Measurements from ENCODE around the gene IL31.

The IL31 gene

DNA sequence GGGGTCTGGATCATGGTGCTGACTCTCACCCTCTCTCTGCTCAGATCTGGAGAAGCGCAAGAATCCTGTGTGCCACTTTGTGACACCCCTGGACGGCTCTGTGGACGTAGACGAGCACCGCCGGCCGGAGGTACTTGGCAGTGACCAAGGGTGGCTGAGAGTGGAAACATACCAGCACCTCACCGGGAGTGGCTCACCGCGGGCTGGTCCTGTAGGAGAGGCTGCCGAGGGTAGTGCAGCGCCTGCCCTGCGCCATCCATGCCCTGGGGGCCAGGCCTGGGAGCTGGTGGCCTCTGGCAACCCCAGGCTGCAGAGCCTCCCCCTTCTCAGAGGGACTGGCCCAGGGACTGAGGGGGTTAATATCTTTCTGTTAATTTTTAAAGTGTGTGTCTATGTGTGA lies 46.2 kb downstream of the IL31 start:
- Histone ChIP-seq H3K9me3 (ENCODE audit: insufficient read depth, low read length) (no peaks in the 10 kb centered on the region), H3K79me2 (ENCODE audit: low read length) (peaks cover 23% of the 10 kb centered on the region; the same call in 1 of the 2 replicates), H3K9ac (ENCODE audit: low read length) (no peak overlapping the region), H3K4me3 (ENCODE audit: low read length) (no peak overlapping the region), H3K27me3 (ENCODE audit: low read depth, low read length) (no peaks in the 10 kb centered on the region), H4K20me1 (ENCODE audit: insufficient read depth, low read length) (peaks cover 13% of the 10 kb centered on the region), H3K36me3 (replicated peaks; ENCODE audit: low read depth, low read length) (peaks cover 5% of the 10 kb centered on the region), H3K4me2 (ENCODE audit: low read length) (no peak overlapping the region), H3K27ac (ENCODE audit: low read length) (no peak overlapping the region), H2AFZ (ENCODE audit: low read depth, low read length) (no peak overlapping the region), H3K4me1 (ENCODE audit: low read length) (peaks cover 6% of the 10 kb centered on the region; the same call in 1 of the 2 replicates)
- TF ChIP-seq CTCF (IDR thresholded peaks at IDR 0.05; ENCODE audit: low read depth, low read length) (no peak), EZH2phosphoT487 (IDR thresholded peaks at IDR 0.05; ENCODE audit: low read depth) (no peak)

DNA sequence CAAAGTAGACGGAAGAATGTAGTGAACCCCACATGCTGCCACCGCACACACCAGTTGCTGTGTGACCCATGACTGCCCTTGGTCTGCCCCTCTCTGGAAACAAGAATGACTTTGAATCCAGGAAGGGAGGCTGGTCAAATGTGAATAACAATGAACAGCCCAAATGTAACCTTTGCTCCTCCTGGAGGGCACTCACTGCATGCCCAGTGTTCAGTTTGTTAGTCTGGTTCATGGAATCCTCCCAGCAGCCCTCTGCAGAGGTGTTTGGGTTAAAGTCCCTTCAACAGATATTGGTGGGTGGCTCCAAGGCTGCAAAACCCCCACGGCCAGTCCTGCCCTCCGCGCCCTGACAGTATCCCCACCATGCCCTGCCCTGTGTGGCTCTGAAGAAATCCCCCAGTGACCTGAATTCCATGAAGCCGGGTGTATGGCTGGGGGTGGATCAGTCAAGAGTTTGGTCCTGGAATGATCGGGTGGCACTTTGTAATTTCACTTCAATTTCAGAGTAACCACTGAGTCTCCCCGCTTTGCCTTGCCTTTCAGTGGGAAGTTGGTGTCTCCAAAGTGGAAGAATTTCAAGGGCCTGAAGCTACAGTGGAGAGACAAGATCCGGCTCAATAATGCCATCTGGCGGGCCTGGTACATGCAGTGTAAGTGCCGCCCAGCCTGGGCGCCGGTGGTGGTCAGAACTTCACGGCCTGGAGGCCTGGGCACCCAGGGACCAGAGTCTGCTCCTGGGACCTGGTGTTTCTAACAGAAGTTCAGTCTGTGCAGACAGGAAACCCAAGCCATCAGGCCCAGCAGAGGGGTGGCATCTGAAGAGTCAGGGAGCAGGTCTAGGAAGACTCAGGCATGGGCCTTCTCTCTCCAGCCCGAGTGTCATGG lies 47.1 kb downstream of the IL31 start:
- H3K4me1 ChIP-seq (ENCODE audit: low read length) = peaks cover 6% of the 10 kb centered on the region; the same call in 1 of the 2 replicates
- H2AFZ ChIP-seq (ENCODE audit: low read depth, low read length) = no peak overlapping the region
- no peak overlapping the region for H3K4me2 ChIP-seq (ENCODE audit: low read length)
- H4K20me1 ChIP-seq (ENCODE audit: insufficient read depth, low read length) = peaks cover 16% of the 10 kb centered on the region
- H3K9ac ChIP-seq (ENCODE audit: low read length) = no peak overlapping the region
- H3K9me3 ChIP-seq (ENCODE audit: insufficient read depth, low read length) = no peaks in the 10 kb centered on the region
- TF ChIP-seq EZH2phosphoT487 (IDR thresholded peaks at IDR 0.05; ENCODE audit: low read depth) = no peak
- TF ChIP-seq CTCF (IDR thresholded peaks at IDR 0.05; ENCODE audit: low read depth, low read length) = no peak
- no peaks in the 10 kb centered on the region for H3K36me3 ChIP-seq (replicated peaks; ENCODE audit: low read depth, low read length)
- no peaks in the 10 kb centered on the region for H3K27me3 ChIP-seq (ENCODE audit: low read depth, low read length)
- no peak overlapping the region for H3K27ac ChIP-seq (ENCODE audit: low read length)
- H3K4me3 ChIP-seq (ENCODE audit: low read length) = no peak overlapping the region
- peaks cover 24% of the 10 kb centered on the region; the same call in 1 of the 2 replicates for H3K79me2 ChIP-seq (ENCODE audit: low read length)

GRCh38 chr12:122126342-122126635 lies 47.7 kb downstream of the IL31 start:
- Histone ChIP-seq H3K27me3 (ENCODE audit: low read depth, low read length) (no peaks in the 10 kb centered on the region), H4K20me1 (ENCODE audit: insufficient read depth, low read length) (peaks cover 19% of the 10 kb centered on the region), H3K9me3 (ENCODE audit: insufficient read depth, low read length) (no peaks in the 10 kb centered on the region), H2AFZ (ENCODE audit: low read depth, low read length) (no peak overlapping the region), H3K27ac (ENCODE audit: low read length) (no peak overlapping the region), H3K4me2 (ENCODE audit: low read length) (no peak overlapping the region), H3K4me3 (ENCODE audit: low read length) (no peak overlapping the region), H3K9ac (ENCODE audit: low read length) (no peak overlapping the region), H3K79me2 (ENCODE audit: low read length) (peaks cover 29% of the 10 kb centered on the region; the same call in 1 of the 2 replicates), H3K36me3 (replicated peaks; ENCODE audit: low read depth, low read length) (no peaks in the 10 kb centered on the region), H3K4me1 (ENCODE audit: low read length) (peaks cover 6% of the 10 kb centered on the region; the same call in 1 of the 2 replicates)
- TF ChIP-seq CTCF (IDR thresholded peaks at IDR 0.05; ENCODE audit: low read depth, low read length) (no peak), EZH2phosphoT487 (IDR thresholded peaks at IDR 0.05; ENCODE audit: low read depth) (no peak)

GRCh38 chr12:122125452-122126341 lies 48.3 kb downstream of the IL31 start:
- H3K27ac ChIP-seq (ENCODE audit: low read length) = no peak overlapping the region
- no peak overlapping the region for H3K9ac ChIP-seq (ENCODE audit: low read length)
- TF ChIP-seq CTCF (IDR thresholded peaks at IDR 0.05; ENCODE audit: low read depth, low read length) (no peak), EZH2phosphoT487 (IDR thresholded peaks at IDR 0.05; ENCODE audit: low read depth) (no peak)
- no peak overlapping the region for H3K4me3 ChIP-seq (ENCODE audit: low read length)
- H2AFZ ChIP-seq (ENCODE audit: low read depth, low read length) = no peak overlapping the region
- peaks cover 30% of the 10 kb centered on the region; the same call in 1 of the 2 replicates for H3K79me2 ChIP-seq (ENCODE audit: low read length)
- H3K36me3 ChIP-seq (replicated peaks; ENCODE audit: low read depth, low read length) = no peaks in the 10 kb centered on the region
- H3K9me3 ChIP-seq (ENCODE audit: insufficient read depth, low read length) = no peaks in the 10 kb centered on the region
- peaks cover 6% of the 10 kb centered on the region; the same call in 1 of the 2 replicates for H3K4me1 ChIP-seq (ENCODE audit: low read length)
- peaks cover 19% of the 10 kb centered on the region for H4K20me1 ChIP-seq (ENCODE audit: insufficient read depth, low read length)
- no peaks in the 10 kb centered on the region for H3K27me3 ChIP-seq (ENCODE audit: low read depth, low read length)
- H3K4me2 ChIP-seq (ENCODE audit: low read length) = no peak overlapping the region

Measured in OCI-LY3 (cell line).